ENCODE measurements around the gene LTB. TPM values are rescaled to one million over a fixed set of nuclear protein-coding genes. Genes with fewer than 3 reads are reported as not detected.
A peak's percentile ranks its signal among the peaks of the same experiment; 100 is the strongest.

LTB gene
- total and polyA plus RNA-seq, 2 of the 13 experiments (the other 11 are each of a cell fraction or from before 2014, with no cell fraction given), result 0.09 to 0.22 TPM

DNA sequence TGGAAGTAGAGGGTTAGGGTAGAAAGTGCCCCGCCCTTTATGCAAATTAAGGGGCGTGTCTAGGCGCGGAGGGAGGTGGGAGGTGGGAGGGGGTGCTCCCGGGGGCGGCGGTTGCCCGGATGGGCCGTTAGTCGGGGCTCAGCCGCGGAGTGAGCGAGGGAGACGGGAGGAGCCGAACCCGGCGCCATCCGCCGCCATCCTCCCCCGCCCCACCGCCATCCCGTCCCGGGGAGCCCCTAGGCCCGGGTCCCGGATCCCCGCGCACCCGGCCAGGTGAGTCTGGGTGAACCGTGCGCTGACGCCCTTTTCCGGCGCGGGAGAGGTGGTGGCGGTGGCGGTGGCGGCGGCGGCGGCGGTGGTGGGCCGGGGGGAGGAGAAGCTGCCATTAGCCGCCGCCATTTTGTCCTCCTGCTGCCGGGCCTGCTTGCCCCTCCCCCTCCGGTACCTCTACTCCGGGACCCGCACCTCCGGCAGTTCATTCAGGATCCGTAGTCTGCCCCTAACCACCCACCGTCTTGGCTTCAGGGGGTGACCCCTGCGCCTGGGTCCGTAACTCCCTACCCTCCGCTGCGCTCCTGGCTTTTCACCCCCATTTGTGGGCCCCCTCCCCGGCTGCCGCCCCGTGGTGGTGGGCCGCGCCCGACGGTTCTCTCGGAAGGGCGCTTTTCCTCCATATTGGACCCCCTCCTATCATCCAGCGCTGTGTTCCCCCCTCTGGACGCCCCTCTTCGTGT is 38.5 kb upstream of the LTB start, which contains the start of gene PRRC2A (continued):
- no peak for TF ChIP-seq ZNF646 (CRISPR knock-in tag; IDR thresholded peaks at IDR 0.05)
- peak; percentile 96 for TF ChIP-seq YY1 (IDR thresholded peaks at IDR 0.05; ENCODE audit: insufficient read depth, insufficient replicate concordance, low read depth, low read length)
- TF ChIP-seq ZNF790 (CRISPR knock-in tag; IDR thresholded peaks at IDR 0.05; ENCODE audit: borderline replicate concordance), result 0 out of 2 replicates have a peak, but pooled peaks have one; percentile 27
- peak; percentile 81 for TF ChIP-seq TGIF2 (CRISPR knock-in tag; IDR thresholded peaks at IDR 0.05)
- TF ChIP-seq RORA (CRISPR knock-in tag; IDR thresholded peaks at IDR 0.05), result no peak
- 0 out of 2 replicates have a peak, but pooled peaks have one; percentile 26 for TF ChIP-seq TMF1 (CRISPR knock-in tag; IDR thresholded peaks at IDR 0.05; ENCODE audit: low read depth)
- TF ChIP-seq ZNF432 (CRISPR knock-in tag; IDR thresholded peaks at IDR 0.05; ENCODE audit: borderline replicate concordance), result 0 out of 2 replicates have a peak, but pooled peaks have one; percentile 47
- TF ChIP-seq KDM5A (IDR thresholded peaks at IDR 0.05; ENCODE audit: borderline replicate concordance, low read length), result peak; percentile 68
- TF ChIP-seq, protein P1, sequence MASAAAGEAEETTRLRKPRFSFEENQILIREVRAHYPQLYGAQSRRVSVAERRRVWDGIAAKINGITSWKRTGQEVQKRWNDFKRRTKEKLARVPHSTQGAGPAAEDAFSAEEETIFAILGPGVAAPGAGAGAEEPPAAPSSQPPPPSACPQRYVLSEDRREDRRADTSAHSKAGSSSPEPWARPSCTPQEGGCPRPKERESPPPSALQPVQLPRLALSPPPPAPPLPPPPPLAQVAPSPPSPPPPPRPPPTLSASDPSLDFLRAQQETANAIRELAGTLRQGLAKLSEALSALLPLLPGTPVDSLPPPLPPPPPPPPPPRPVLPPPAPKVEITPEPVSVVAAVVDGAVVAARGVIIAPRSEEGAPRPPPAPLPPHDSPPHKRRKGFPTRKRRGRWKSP (CRISPR knock-in tag; IDR thresholded peaks at IDR 0.05), result no peak; the same call in 1 of the 2 replicates
- no peak for TF ChIP-seq ZFP1 (CRISPR knock-in tag; IDR thresholded peaks at IDR 0.05)
- TF ChIP-seq ETV6 (CRISPR knock-in tag; conservative IDR thresholded peaks at IDR 0.05), result peak; percentile 45; the same call in 1 of the 2 replicates
- TF ChIP-seq SMC3 (IDR thresholded peaks at IDR 0.05; ENCODE audit: low read length), result no peak
- TF ChIP-seq ZNF768 (CRISPR knock-in tag; IDR thresholded peaks at IDR 0.05), result peak; percentile 45; the same call in 1 of the 2 replicates
- peak; percentile 35; the same call in 1 of the 2 replicates for TF ChIP-seq THAP11 (CRISPR knock-in tag; IDR thresholded peaks at IDR 0.05)
- TF ChIP-seq ZNF30 (CRISPR knock-in tag; IDR thresholded peaks at IDR 0.05), result 0 out of 2 replicates have a peak, but pooled peaks have one; percentile 69
- TF ChIP-seq PCBP2 (optimal IDR thresholded peaks at IDR 0.05; ENCODE audit: low read depth, low read length, poor library complexity, severe bottlenecking), result no peak
- TF ChIP-seq ZNF138 (CRISPR knock-in tag; IDR thresholded peaks at IDR 0.05; ENCODE audit: low read depth), result 0 out of 2 replicates have a peak, but pooled peaks have one; percentile 21
- no peak for TF ChIP-seq ZSCAN29 (CRISPR knock-in tag; conservative IDR thresholded peaks at IDR 0.05)
- peak; percentile 86; the same call in 1 of the 2 replicates for TF ChIP-seq CENPBD1 (CRISPR knock-in tag; IDR thresholded peaks at IDR 0.05; ENCODE audit: borderline replicate concordance, low read depth)
- TF ChIP-seq KAT7 (CRISPR knock-in tag; IDR thresholded peaks at IDR 0.05; ENCODE audit: borderline replicate concordance), result no peak; the same call in 1 of the 2 replicates
- no peak for TF ChIP-seq ZNF766 (CRISPR knock-in tag; IDR thresholded peaks at IDR 0.05; ENCODE audit: borderline replicate concordance)
- no peak for TF ChIP-seq ZBTB3 (CRISPR knock-in tag; IDR thresholded peaks at IDR 0.05; ENCODE audit: borderline replicate concordance, low read depth)
